Daoy (cell line): ENCODE measurements around the gene OTUD7B. TPM values are rescaled to one million over a fixed set of nuclear protein-coding genes. Genes with fewer than 3 reads are reported as not detected.
"Not testable (repeated sequence)": the region's sequence is repeated elsewhere in the genome, so short reads cannot be mapped to it uniquely, and the experiment has no call there.

Experiments
- DNase-seq: peaks from one replicate; pipeline ENCODE4 v3.0.0-alpha.2; 2015; ENCODE audit warnings: low read depth
- total RNA-seq: library from RNA; depleted of rRNA; stranded (reverse); fragments of >200 nt; shearing (Covaris generic); gene quantifications from 2 replicates; pipeline ENCODE4 v1.2.3, GENCODE V29; 2014; rRNA removed

OTUD7B gene
- total RNA-seq: 12.8 and 13.0 TPM in 2 replicates

GRCh38 chr1:150010393-150011115, at the start of gene OTUD7B:
TSS of gene OTUD7B (minus strand) at chr1:150010726. CDS start at chr1:149977510, 33,216 bp downstream.
- DNase-seq: peak; percentile 93

- DNase-seq: no peak
Measured at GRCh38 chr1:150060260-150060659, 49.7 kb upstream of the OTUD7B start.

GRCh38 chr1:150056407-150056806, 45.9 kb upstream of the OTUD7B start:
- DNase-seq: no peak

- not testable (repeated sequence) for DNase-seq
Measured at GRCh38 chr1:150055507-150055906, 45.0 kb upstream of the OTUD7B start.

GRCh38 chr1:150053926-150054325, 43.4 kb upstream of the OTUD7B start:
- DNase-seq: no peak

GRCh38 chr1:150051905-150052412, 41.4 kb upstream of the OTUD7B start:
- DNase-seq: not testable (repeated sequence)

GRCh38 chr1:150051089-150051373, 40.5 kb upstream of the OTUD7B start:
- no peak for DNase-seq

GRCh38 chr1:150049926-150050325, 39.4 kb upstream of the OTUD7B start:
- no peak for DNase-seq

- no peak for DNase-seq
Measured at GRCh38 chr1:150034336-150034735, 23.8 kb upstream of the OTUD7B start.

GRCh38 chr1:150028322-150028721, 17.8 kb upstream of the OTUD7B start:
- DNase-seq: no peak

- no peak for DNase-seq
Measured at GRCh38 chr1:150024156-150024555, 13.6 kb upstream of the OTUD7B start.

GRCh38 chr1:150022357-150022756, 11.8 kb upstream of the OTUD7B start:
- no peak for DNase-seq

GRCh38 chr1:150021191-150021694, 10.7 kb upstream of the OTUD7B start:
- DNase-seq: no peak

GRCh38 chr1:150020711-150021110, 10.2 kb upstream of the OTUD7B start:
- DNase-seq: no peak

GRCh38 chr1:150018165-150018564, 7.6 kb upstream of the OTUD7B start:
- DNase-seq: no peak

GRCh38 chr1:150017206-150017750, 6.8 kb upstream of the OTUD7B start:
- no peak for DNase-seq

- DNase-seq: no peak
Measured at GRCh38 chr1:150015651-150016131, 5.2 kb upstream of the OTUD7B start.

GRCh38 chr1:150012611-150013010, 2.1 kb upstream of the OTUD7B start:
- DNase-seq: no peak

GRCh38 chr1:150009604-150010392, 728 bp downstream of the OTUD7B start:
- DNase-seq: peak; percentile 88

- no peak for DNase-seq
Measured at GRCh38 chr1:150008699-150009098, 1.8 kb downstream of the OTUD7B start.

GRCh38 chr1:150006881-150007421, 3.6 kb downstream of the OTUD7B start:
- DNase-seq: no peak

- DNase-seq: no peak
Measured at GRCh38 chr1:150005606-150006005, 4.9 kb downstream of the OTUD7B start.
